CD4-positive, alpha-beta T cell treated with Interleukin-6 at 100 ng/mL for 8 hours (primary cell): ENCODE measurements around the gene CAVIN1.
A peak's percentile ranks its signal among the peaks of the same experiment; 100 is the strongest.
"Not testable (repeated sequence)": the region's sequence is repeated elsewhere in the genome, so short reads cannot be mapped to it uniquely, and the experiment has no call there.

ENCODE experiments used
- DNase-seq: peaks from one replicate; pipeline ENCODE4 v3.0.0-alpha.2; 2020; ENCODE audit warnings: mixed read lengths, low spot score

The CAVIN1 gene

DNA sequence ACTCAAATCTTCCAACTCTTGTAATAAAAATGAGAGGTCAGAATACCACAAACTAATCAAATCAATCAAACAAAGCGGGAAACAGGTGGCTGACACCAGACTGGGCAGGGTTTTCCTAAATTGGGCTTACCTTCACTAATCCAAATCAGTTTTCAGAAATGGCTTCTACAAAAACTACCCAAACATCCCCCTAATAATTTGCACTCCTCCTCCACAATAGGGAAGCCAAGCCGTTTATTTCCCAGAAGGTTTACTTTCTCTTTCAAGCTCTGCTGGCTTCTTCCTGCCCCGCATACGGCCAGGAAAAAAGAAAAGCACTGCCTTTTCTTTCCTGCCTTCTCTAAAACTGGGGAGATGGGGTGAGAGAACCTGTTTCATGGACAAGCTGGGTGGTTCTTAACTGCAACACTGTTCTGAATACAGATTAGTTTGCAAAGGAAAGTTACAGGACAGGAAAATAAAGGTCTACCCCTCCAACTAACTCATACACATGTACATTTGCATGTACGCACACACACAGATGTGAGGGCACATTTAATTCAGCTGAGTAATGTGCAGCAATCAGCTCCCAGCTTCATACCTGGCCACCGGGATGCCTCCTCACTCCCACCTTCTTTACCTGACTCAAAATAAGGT, 44.0 kb downstream of the CAVIN1 start:
- no peak for DNase-seq

DNA sequence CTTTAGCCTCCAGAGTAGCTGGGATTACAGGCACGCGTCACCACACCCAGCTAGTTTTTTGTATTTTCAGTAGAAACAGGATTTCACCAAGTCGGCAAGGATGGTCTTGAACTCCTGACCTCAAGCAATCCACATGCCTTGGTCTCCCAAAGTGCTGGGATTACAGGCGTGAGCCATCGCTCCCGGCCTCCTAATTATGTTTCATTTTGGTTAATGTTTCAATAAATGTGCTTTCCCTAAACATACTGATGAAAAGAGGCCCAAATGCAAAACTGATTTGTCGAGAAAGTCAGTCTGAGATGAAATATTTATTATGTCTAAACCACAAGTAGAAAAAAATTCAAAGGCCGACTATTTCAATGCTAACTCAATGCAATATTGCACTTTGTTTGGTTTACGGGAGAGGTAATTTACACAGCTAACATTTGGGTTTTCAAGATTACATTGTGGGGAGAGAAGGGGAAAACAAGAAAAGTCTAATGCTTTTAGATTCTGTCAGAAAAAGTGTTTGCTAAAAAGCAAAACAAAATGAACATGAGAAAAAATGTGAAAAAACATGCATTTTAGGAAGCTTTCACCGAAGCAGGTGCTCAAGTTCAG, 44.6 kb downstream of the CAVIN1 start:
- DNase-seq, result no peak

DNA sequence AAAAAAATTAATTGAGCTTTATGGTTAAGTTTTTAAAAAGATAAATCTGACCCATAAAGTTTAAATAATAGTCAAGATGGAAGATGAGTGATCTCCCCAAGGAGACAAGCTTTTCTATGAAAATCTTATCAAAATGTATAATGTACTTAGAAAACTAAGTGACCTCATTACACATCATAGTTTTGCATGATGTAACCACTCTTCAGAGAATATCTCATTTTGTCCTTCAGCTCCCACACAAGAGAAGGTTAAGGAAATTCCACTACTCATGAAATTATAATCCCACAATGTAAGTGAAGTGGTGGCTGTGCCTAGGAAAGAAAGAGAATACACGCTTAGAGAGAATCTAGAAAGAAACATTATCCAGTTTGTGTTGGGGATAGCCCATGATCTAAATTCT, 49.2 kb downstream of the CAVIN1 start:
- no peak for DNase-seq

DNA sequence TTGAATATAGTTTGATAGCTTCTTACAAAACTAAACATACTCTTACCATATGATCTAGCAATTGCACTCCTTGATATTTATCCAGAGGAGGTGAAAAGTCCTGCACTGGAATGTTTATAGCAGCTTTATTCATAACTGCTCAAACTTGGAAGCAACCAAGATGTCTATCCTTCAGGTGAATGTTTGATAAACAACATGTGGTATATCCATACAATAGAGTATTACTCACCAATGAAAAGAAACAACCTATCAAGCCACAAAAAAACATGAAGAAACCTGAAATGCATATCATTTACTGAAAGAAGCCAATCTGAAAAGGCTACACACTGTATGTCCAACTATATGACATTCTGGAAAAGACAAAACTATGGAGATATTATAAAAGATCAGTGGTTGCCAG, 50.9 kb downstream of the CAVIN1 start:
- DNase-seq, result no peak

DNA sequence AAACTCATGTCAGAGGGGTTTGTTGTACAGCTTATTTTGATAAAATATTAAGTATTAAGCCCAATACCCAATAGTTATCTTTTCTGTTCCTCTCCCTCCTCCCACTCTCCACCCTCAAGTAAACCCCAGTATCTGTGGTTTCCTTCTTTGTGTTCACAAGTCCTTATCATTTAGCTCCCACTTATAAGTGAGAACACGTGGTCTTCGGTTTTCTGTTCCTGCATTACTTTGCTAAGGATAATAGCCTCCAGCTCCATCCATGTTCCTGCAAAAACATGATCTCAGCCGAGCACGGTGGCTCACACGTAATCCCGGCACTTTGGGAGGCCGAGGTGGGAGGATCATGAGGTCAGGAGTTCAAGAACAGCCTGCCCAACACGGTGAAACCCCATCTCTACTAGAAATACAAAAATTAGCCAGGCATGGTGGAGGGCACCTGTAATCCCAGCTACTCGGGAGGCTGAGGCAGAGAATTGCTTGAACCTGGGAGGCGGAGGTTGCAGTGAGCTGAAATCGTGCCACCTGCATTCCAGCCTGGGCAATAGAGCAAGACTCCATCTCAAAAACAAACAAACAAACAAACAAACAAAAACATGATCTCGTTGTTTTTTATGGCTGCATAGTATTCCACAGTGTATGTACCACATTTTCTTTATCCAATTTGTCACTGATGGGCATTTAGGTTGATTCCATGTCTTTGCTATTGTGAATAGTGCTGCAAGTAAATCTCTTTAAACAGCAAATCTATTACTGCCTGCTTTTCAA, 54.1 kb downstream of the CAVIN1 start:
- DNase-seq, result not testable (repeated sequence)

DNA sequence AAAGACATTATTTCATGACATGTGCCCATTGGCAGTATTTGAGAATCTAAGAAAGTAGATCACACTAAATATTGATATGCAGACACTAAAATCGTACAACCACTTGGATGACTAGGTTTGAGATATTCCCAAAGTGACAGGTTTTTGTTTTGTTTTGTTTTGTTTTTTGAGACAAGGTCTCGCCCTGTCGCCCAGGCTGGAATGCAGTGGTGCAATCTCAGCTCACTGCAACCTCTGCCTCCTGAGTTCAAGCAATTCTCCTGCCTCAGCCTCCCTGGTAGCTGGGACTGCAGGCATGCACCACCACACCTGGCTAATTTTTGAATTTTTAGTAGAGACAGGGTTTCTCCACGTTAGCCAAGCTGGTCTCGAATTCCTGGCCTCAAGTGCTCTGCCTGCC, 54.7 kb downstream of the CAVIN1 start:
- not testable (repeated sequence) for DNase-seq

DNA sequence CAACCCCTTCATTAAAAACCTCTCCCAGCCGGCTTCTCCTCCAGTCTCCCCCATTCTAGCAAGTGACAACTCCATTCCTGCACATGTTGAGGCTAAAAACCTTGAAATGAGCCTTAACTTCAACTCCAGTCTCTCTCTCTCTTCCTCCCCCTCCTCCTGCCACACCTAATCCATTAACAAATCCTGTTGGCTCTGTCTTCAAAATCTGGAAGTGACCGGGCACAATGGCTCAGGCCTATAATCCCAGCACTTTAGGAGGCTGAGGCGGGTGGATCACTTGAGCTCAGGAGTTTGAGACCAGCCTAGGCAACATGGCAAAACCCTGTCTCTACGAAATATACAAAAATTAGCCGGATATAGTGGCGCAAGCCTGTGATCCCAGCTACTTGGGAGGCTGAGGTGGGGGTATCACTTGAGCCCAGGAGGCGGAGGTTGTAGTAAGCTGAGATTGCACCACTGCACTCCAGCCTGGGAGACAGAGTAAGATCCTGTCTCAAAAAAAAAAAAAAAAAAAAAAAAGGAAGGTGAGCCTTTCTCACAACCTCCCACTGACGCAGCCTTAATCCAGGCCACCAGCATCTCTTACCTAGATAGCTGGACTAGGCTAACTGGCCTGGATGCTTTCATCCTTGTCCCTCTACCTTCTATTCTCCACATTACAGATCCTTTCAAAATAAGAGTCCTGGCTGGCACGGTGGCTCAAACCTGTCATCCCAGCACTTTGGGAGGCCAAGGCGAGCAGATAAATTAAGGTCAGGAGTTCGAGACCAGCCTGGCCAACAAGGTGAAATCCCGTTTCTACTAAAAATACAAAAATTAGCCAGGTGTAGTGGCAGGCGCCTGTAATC, 56.7 kb downstream of the CAVIN1 start:
- DNase-seq, result not testable (repeated sequence)

DNA sequence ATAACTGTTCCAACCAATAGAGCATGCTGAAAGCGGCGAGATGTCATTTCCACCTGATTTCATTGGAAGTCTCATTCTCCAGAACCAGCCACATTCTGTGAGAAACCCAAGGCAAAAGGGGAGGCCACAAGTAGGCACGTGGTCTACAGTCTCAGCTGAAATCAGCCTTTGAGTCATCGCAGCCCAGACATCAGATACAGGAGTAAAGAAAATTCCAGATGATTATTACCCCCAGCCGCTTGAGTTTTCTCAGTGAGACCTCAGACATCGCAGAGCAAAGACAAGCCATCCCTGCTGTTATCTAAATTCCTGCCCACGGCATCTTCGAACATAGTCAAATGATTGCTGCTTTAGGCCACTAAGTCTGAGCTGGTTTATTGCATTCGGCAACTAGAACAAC, 57.9 kb downstream of the CAVIN1 start:
- DNase-seq, result no peak

DNA sequence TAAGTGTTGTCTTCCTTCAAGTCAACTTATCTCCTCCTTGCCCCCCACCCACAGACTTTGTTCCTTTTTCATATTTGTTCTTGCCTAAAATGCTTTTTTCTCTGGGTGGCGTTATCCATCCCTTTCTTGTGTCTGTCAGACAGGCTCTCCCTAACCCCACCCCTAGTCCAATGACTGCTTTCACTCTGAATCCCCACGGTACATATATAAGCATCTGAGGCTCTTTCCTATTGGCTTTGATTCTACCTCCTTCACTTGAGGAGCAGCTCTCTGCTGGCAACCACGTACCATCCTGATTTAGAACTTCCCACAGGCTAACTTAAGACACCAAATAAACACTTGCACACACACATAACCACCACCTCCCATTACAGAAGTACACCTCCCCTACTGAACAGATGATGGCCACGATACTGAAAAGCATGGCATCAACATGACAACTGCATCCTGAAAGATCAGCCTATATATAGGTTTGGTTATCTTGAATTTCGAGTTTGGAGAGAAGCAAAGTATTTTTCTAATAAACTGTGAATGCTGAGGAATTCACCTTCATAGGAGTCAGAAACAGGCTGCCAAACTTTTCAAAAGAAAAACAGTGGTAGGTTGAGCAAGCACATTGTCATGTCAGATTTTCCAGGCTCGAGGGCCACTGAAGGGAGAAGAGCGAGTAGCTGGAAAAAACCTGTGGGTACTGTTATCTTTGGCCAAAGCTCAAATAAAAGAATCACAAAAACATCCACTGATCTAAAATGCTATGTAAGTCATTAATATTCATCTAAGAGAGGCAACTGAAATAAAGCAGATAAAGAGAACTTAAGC, 59.1 kb downstream of the CAVIN1 start:
- DNase-seq, result no peak

DNA sequence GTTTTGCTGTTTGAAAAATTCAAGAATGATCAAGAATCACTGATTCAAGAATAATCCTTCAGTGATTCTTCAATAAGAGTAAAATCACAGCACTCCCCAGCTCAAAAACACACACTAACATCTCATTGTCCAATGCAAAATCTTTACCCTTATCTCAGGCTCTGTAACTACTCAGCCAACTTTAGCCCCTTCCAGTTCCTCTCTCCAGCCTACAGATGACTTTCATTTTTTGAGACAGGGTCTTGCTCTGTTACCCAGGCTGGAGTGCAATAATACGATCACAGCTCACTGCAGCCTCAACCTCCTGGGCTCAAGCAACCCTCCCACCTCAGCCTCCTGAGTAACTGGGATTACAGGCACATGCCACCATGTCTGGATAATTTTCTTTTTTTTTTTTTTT, 59.8 kb downstream of the CAVIN1 start:
- DNase-seq, result no peak

DNA sequence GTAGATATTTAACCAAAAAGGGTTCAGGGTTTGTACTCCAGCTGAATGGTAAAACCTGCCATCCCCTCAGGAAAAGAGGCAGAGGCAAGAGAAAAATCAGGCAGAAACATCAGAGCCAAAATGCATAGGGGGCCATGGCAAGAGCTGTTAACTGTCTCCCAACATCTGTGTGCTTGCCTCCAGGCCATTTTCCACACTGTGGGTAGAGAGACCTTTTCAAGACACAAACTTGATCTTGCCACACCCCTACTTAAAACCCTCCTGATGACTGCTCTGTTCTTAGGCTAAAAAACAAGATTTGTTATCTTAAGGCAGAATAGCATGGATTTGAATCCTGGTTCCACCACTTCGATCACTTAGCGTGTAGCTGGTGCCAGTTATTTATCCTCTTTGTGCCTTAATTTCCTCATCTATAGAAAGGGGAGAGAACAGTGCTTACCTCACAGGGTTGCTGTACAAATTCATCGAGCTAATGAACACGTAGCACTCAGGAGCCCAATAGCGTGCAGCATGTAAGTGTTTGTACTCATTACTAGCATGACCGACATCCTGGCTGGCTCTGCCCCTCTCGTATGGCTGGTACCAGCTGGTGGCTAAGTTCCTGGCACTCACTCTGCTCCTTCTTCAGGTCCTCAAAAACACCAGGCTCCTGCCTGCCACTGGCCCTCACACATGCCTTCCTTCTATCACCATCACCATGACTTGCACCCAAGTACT, 60.7 kb downstream of the CAVIN1 start:
- no peak for DNase-seq

DNA sequence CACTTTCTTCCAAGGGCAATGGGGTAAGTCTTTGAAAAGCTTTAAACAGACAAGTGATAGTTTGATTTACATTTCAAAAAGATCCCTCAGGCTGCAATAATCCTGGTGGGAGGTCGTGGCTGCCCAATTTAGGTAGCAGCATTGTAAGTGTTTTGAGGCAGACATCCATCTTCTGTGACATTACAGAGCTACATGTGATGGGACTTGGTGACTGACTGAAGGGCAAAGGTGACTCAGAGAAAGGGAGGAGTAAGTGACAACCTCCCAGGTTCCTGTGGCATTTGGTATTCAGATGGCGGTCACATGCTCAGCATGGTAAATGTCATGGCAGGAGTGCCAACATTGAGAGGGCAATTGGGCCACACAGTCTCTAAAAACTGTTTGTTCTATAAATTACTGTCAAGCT, 61.3 kb downstream of the CAVIN1 start:
- peak; percentile 21 for DNase-seq

DNA sequence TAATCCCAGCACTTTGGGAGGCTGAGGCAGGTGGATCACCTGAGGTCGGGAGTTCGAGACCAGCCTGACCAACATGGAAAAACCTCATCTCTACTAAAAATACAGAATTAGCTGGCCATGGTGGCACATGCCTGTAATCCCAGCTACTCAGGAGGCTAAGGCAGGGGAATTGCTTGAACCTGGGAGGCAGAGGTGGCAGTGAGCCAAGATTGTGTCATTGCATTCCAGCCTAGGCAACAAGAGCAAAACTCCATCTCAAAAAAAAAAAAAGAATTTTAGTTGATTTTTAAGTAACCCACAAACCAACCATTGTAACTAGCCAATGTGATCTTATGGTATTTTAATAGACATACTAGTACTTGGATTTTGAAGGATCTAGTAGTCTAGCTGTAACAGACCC, 62.7 kb downstream of the CAVIN1 start:
- not testable (repeated sequence) for DNase-seq

DNA sequence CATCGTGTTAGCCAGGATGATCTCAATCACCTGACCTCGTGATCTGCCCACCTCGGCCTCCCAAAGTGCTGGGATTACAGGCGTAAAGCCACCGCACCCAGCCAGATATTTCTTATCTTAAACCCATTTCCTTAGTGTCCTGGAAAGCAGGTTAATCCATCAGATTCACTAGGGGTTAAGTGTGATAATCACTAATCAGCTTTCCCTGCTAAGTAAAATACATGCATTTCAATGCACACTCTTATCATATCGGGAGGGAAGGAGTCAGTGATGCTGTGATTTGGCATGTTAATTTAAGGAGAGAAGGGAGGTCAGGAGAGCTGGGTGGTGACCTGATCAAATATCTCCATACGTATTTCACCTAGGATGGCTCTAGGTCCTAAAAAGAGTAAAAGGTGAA, 63.9 kb downstream of the CAVIN1 start:
- no peak for DNase-seq

DNA sequence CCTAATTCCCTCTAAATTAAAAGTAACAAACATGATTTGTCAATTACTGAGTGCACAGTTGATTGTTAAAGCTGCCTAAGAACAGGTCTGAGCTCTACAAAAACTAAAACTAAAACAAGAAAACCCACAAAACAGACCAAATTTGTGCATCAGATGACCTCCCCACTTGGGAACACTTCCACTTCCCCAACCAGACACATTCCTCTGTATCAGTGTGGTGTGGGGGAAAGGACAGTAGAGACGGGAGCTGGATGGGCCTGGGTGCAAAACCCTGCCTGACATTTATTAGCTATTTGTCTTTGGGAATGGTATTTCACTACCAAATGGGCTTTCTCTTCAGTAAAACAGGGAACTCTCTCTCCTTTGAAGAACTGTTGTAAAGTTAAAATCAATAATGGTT, 64.6 kb downstream of the CAVIN1 start:
- no peak for DNase-seq

DNA sequence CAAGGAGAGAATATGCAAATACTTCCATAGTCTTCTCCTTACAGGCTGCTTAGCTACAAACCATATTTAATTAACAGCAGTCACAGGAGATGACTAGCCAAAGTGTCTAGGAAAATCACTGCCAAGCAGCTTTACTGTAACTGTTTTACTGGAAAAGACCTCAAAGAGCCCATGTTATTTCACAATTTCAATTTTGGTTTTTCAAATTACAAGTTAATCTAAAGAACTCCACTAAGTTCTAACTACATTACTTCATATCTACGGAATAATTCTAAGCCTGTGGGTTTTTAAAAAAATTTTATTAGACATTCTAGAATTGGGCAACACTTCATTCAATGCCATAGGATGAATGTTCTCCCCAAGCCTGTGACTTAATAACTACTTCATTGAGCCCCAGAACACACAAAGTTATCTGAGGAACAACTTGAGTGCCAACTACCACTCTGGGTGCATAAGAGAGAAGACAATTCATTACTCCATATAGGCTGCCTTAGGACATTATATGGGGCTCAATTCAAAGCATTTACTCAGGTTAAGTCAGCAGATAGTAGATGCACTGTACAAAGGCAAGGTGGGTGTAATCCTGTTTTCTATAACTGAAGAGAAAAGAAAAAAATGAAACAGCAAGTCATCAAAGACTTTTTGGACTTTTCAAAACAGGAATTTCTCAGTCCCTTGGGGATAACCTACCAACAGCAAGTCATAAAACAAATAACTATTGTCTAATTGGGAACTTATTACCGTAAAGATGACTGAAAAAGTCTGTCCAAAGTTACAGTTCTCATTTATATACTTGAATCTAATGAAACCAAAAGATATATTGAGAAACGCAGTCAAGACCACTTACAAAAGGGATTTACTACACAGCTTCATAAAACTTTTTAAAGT, 67.9 kb downstream of the CAVIN1 start:
- no peak for DNase-seq
